ENCODE measurements around the gene EML5. TPM values are rescaled to one million over a fixed set of nuclear protein-coding genes. Genes with fewer than 3 reads are reported as not detected.
A peak's percentile ranks its signal among the peaks of the same experiment; 100 is the strongest.

The EML5 gene
- total RNA-seq, 1 experiment from 2014 or later: 0.66 TPM

DNA sequence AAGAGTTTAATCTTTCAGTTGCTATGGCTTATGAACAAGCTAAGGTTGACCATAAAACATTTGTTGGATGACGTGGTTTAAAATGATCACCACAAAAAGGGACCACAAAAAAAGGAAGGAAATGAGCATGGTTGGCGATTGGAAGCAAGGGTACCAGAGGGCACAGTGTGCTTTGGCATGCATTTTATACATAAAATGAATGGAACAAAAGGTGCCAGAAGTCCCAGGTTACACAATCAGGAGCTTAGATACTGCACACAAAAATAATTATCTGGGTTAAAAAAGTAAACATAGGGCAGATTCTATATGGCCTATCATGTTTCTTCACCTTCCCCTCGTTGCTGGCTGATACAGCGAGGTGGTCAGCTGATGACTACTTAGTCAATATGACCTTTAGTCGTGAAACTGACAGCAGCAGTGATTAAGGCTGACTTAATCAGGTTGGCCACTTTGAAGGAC is 179.2 kb downstream of the EML5 start:
- Histone ChIP-seq H3K36me3 (ENCODE audit: low read depth, low read length) (peaks cover 52% of the 10 kb centered on the region), H3K4me1 (ENCODE audit: insufficient read depth, low read length) (peaks cover 39% of the 10 kb centered on the region), H3K79me2 (ENCODE audit: low read length) (no peaks in the 10 kb centered on the region), H3F3A (ENCODE audit: low read length, unreplicated experiment) (peaks cover 24% of the 10 kb centered on the region), H3K4me2 (ENCODE audit: low read length) (peak overlapping the region; percentile 65), H3K27ac (ENCODE audit: low read length) (peak overlapping the region; percentile 65), H3K9ac (ENCODE audit: low read length) (no peak overlapping the region), H3K27me3 (ENCODE audit: low read length) (no peaks in the 10 kb centered on the region), H3K9me2 (replicated peaks; ENCODE audit: low read length) (no peaks in the 10 kb centered on the region), H2AFZ (ENCODE audit: low read length) (no peak overlapping the region), H4K20me1 (ENCODE audit: low read length) (peaks cover 21% of the 10 kb centered on the region; the same call in 1 of the 2 replicates), H3K9me3 (ENCODE audit: low read length) (no peaks in the 10 kb centered on the region), H3K4me3 (ENCODE audit: low read length) (no peak overlapping the region)
- ATAC-seq (peak; percentile 83), DNase-seq (peak; percentile 89)
- intact Hi-C loops (cut with micrococcal nuclease): loop anchor here (2.0 kb wide), 1 partner anchor 37 kb away; no protein-coding TSS in a partner anchor
- ChIA-PET CTCF (interaction anchor here (0.5 kb wide), 1 partner anchor 114 kb away, joined by 3 read pairs; no protein-coding TSS in a partner anchor), POLR2A (ENCODE audit: unreplicated experiment) (no interaction called here)
- BruUV-seq (replicated peaks): no TSS peak
- TF ChIP-seq EZH2 (IDR thresholded peaks at IDR 0.05; ENCODE audit: low read length, unreplicated experiment) (no peak), EZH2phosphoT487 (IDR thresholded peaks at IDR 0.05; ENCODE audit: borderline replicate concordance, low read length) (no peak), CTCF (conservative IDR thresholded peaks at IDR 0.05; ENCODE audit: low read depth, low read length) (no peak)

- Histone ChIP-seq H3K9me2 (replicated peaks; ENCODE audit: low read length) (no peaks in the 10 kb centered on the region), H3K27ac (ENCODE audit: low read length) (peak overlapping the region; percentile 65), H3K4me3 (ENCODE audit: low read length) (no peak overlapping the region), H3K36me3 (ENCODE audit: low read depth, low read length) (peaks cover 58% of the 10 kb centered on the region), H3K4me1 (ENCODE audit: insufficient read depth, low read length) (peaks cover 39% of the 10 kb centered on the region), H4K20me1 (ENCODE audit: low read length) (peaks cover 21% of the 10 kb centered on the region; the same call in 1 of the 2 replicates), H3F3A (ENCODE audit: low read length, unreplicated experiment) (peaks cover 24% of the 10 kb centered on the region), H3K9ac (ENCODE audit: low read length) (no peak overlapping the region), H3K9me3 (ENCODE audit: low read length) (no peaks in the 10 kb centered on the region), H3K27me3 (ENCODE audit: low read length) (no peaks in the 10 kb centered on the region), H3K79me2 (ENCODE audit: low read length) (no peaks in the 10 kb centered on the region), H3K4me2 (ENCODE audit: low read length) (peak overlapping the region; percentile 65), H2AFZ (ENCODE audit: low read length) (no peak overlapping the region)
- POLR2A ChIA-PET (ENCODE audit: unreplicated experiment): no interaction called here
- ATAC-seq (peak; percentile 25), DNase-seq (peak; percentile 15)
- BruUV-seq (replicated peaks): no TSS peak
- intact Hi-C loops (cut with micrococcal nuclease): loop anchor here (2.0 kb wide), 1 partner anchor 36 kb away; no protein-coding TSS in a partner anchor
- TF ChIP-seq EZH2 (IDR thresholded peaks at IDR 0.05; ENCODE audit: low read length, unreplicated experiment) (no peak), CTCF (conservative IDR thresholded peaks at IDR 0.05; ENCODE audit: low read depth, low read length) (no peak), EZH2phosphoT487 (IDR thresholded peaks at IDR 0.05; ENCODE audit: borderline replicate concordance, low read length) (no peak)
- CTCF ChIA-PET: interaction anchor here (0.6 kb wide), 1 partner anchor 180 kb away, joined by 7 read pairs; the partner anchor contains the start of gene EML5
Measured at GRCh38 chr14:88612981-88613380, 179.8 kb downstream of the EML5 start.

GRCh38 chr14:88611878-88612277 is 180.9 kb downstream of the EML5 start:
- no peaks in the 10 kb centered on the region for H3K9me3 ChIP-seq (ENCODE audit: low read length)
- peaks cover 21% of the 10 kb centered on the region; the same call in 1 of the 2 replicates for H4K20me1 ChIP-seq (ENCODE audit: low read length)
- POLR2A ChIA-PET (ENCODE audit: unreplicated experiment): no interaction called here
- no peaks in the 10 kb centered on the region for H3K9me2 ChIP-seq (replicated peaks; ENCODE audit: low read length)
- no peak overlapping the region for H3K27ac ChIP-seq (ENCODE audit: low read length)
- H3K79me2 ChIP-seq (ENCODE audit: low read length): no peaks in the 10 kb centered on the region
- ATAC-seq (no peak), DNase-seq (no peak)
- no peak overlapping the region for H3K4me2 ChIP-seq (ENCODE audit: low read length)
- no peak overlapping the region for H3K4me3 ChIP-seq (ENCODE audit: low read length)
- BruUV-seq (replicated peaks): no TSS peak
- CTCF ChIA-PET: no interaction called here
- TF ChIP-seq CTCF (conservative IDR thresholded peaks at IDR 0.05; ENCODE audit: low read depth, low read length) (no peak), EZH2phosphoT487 (IDR thresholded peaks at IDR 0.05; ENCODE audit: borderline replicate concordance, low read length) (no peak), EZH2 (IDR thresholded peaks at IDR 0.05; ENCODE audit: low read length, unreplicated experiment) (no peak)
- peaks cover 39% of the 10 kb centered on the region for H3K4me1 ChIP-seq (ENCODE audit: insufficient read depth, low read length)
- peaks cover 68% of the 10 kb centered on the region for H3K36me3 ChIP-seq (ENCODE audit: low read depth, low read length)
- peaks cover 24% of the 10 kb centered on the region for H3F3A ChIP-seq (ENCODE audit: low read length, unreplicated experiment)
- H3K27me3 ChIP-seq (ENCODE audit: low read length): no peaks in the 10 kb centered on the region
- H3K9ac ChIP-seq (ENCODE audit: low read length): no peak overlapping the region
- intact Hi-C loops (cut with micrococcal nuclease): loop anchor here (2.0 kb wide), 1 partner anchor 35 kb away; no protein-coding TSS in a partner anchor
- no peak overlapping the region for H2AFZ ChIP-seq (ENCODE audit: low read length)
